Brain microvascular endothelial cell (primary cell): ENCODE results near the gene NUDC.
"Not testable (repeated sequence)": the region's sequence is repeated elsewhere in the genome, so short reads cannot be mapped to it uniquely, and the experiment has no call there.

Experiments
- DNase-seq: peaks from one replicate; pipeline ENCODE4 v3.0.0-alpha.2; 2020
- H3K27ac ChIP-seq: fragments of 250-450 bp; sonication (Bioruptor Pico); 2 replicates; pipeline ENCODE4 v1.5.1; 2020; ENCODE audit warnings: mild to moderate bottlenecking, moderate library complexity
- H3K27me3 ChIP-seq: fragments of 250-450 bp; sonication (Bioruptor Pico); replicated peaks from 2 replicates; pipeline ENCODE4 v1.5.1; 2020; ENCODE audit warnings: mild to moderate bottlenecking
- H3K36me3 ChIP-seq: fragments of 250-450 bp; sonication (Bioruptor Pico); replicated peaks from 2 replicates; pipeline ENCODE4 v1.5.1; 2020; ENCODE audit warnings: mild to moderate bottlenecking
- H3K4me3 ChIP-seq: 2 replicates; pipeline ENCODE4 v1.5.1; 2011; ENCODE audit warnings: low read depth, mild to moderate bottlenecking, control low read depth, low read length, moderate library complexity
- CTCF ChIP-seq: IDR thresholded peaks from 2 replicates; pipeline ENCODE4 v1.5.1; 2011; ENCODE audit warnings: low read depth, mild to moderate bottlenecking, moderate library complexity, low read length, control low read depth, inconsistent platforms; ENCODE audit errors: missing control alignments
- in situ Hi-C: cut with HindIII; loops from 2 replicates; pipeline ENCODE4 v1.10.0; 2017; ENCODE audit warnings: low sequenced_read_pairs, low pct_ligation_motif_present

NUDC gene

GRCh38 chr1:26921540-26922430 lies at the start of gene NUDC:
NUDC (plus strand) TSS chr1:26921743; CDS start chr1:26921849, 106 bp downstream.
- in situ Hi-C loops = no loop called here
- Histone ChIP-seq H3K36me3 (peaks cover 23% of the 10 kb centered on the region), H3K27me3 (no peaks in the 10 kb centered on the region), H3K4me3 (peak within 1 kb of the TSS; percentile 88), H3K27ac (peak within 1 kb of the TSS; percentile 81)
- TF ChIP-seq CTCF = no peak
- DNase-seq = peak; percentile 98

- H3K4me3 ChIP-seq, H3K36me3 ChIP-seq, H3K27me3 ChIP-seq, in situ Hi-C loops, DNase-seq, H3K27ac ChIP-seq: not testable (repeated sequence)
Measured at GRCh38 chr1:26873097-26873496, 48.4 kb upstream of the NUDC start.

GRCh38 chr1:26874896-26875295 lies 46.6 kb upstream of the NUDC start:
- no peak for TF ChIP-seq CTCF
- Histone ChIP-seq H3K4me3 (no peak overlapping the region), H3K27me3 (no peaks in the 10 kb centered on the region), H3K27ac (no peak overlapping the region), H3K36me3 (peaks cover 17% of the 10 kb centered on the region)
- in situ Hi-C loops = no loop called here
- no peak for DNase-seq

GRCh38 chr1:26877326-26877725 lies 44.2 kb upstream of the NUDC start:
- Histone ChIP-seq H3K36me3 (peaks cover 34% of the 10 kb centered on the region), H3K4me3 (no peak overlapping the region), H3K27me3 (no peaks in the 10 kb centered on the region), H3K27ac (no peak overlapping the region)
- no peak for TF ChIP-seq CTCF
- no peak for DNase-seq
- in situ Hi-C loops = no loop called here

GRCh38 chr1:26879793-26880192 lies 41.8 kb upstream of the NUDC start:
- no peak for DNase-seq
- in situ Hi-C loops = no loop called here
- Histone ChIP-seq H3K4me3 (no peak overlapping the region), H3K36me3 (peaks cover 57% of the 10 kb centered on the region), H3K27me3 (no peaks in the 10 kb centered on the region), H3K27ac (no peak overlapping the region)
- TF ChIP-seq CTCF = no peak

GRCh38 chr1:26881611-26882010 lies 39.9 kb upstream of the NUDC start:
- peaks cover 69% of the 10 kb centered on the region for H3K36me3 ChIP-seq
- in situ Hi-C loops, H3K27ac ChIP-seq, H3K27me3 ChIP-seq, DNase-seq, H3K4me3 ChIP-seq: not testable (repeated sequence)
